ENCODE data around the gene MAP3K8. TPM values are rescaled to one million over a fixed set of nuclear protein-coding genes. Genes with fewer than 3 reads are reported as not detected.

Gene MAP3K8
- total RNA-seq, 1 donor from 2014 or later = 1.7 TPM

GRCh38 chr10:30510932-30511700 is 77.1 kb downstream of the MAP3K8 start:
- DNase-seq = no peak
- no peaks in the 10 kb centered on the region for H3K4me1 Mint-ChIP-seq (ENCODE audit: low read depth, unreplicated experiment)
- no peak overlapping the region for H3K4me3 Mint-ChIP-seq (ENCODE audit: unreplicated experiment)
- TF ChIP-seq, protein P1, sequence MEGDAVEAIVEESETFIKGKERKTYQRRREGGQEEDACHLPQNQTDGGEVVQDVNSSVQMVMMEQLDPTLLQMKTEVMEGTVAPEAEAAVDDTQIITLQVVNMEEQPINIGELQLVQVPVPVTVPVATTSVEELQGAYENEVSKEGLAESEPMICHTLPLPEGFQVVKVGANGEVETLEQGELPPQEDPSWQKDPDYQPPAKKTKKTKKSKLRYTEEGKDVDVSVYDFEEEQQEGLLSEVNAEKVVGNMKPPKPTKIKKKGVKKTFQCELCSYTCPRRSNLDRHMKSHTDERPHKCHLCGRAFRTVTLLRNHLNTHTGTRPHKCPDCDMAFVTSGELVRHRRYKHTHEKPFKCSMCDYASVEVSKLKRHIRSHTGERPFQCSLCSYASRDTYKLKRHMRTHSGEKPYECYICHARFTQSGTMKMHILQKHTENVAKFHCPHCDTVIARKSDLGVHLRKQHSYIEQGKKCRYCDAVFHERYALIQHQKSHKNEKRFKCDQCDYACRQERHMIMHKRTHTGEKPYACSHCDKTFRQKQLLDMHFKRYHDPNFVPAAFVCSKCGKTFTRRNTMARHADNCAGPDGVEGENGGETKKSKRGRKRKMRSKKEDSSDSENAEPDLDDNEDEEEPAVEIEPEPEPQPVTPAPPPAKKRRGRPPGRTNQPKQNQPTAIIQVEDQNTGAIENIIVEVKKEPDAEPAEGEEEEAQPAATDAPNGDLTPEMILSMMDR (IDR thresholded peaks at IDR 0.05; ENCODE audit: partially characterized antibody, unreplicated experiment) = no peak
- H3K9me3 Mint-ChIP-seq (ENCODE audit: unreplicated experiment) = no peaks in the 10 kb centered on the region
- no peak overlapping the region for H3K27ac Mint-ChIP-seq (ENCODE audit: unreplicated experiment)
- H3K27me3 Mint-ChIP-seq (ENCODE audit: unreplicated experiment) = peaks cover 1% of the 10 kb centered on the region
- no peaks in the 10 kb centered on the region for H3K36me3 Mint-ChIP-seq (ENCODE audit: unreplicated experiment)

Other genes starting within 250 kb of the MAP3K8 start
- 26.8 TPM for gene MTPAP, start 84.9 kb upstream of the MAP3K8 start, total RNA-seq (ENCODE audit: unreplicated experiment)
- not detected for gene LYZL2, start 195.6 kb downstream of the MAP3K8 start, total RNA-seq (ENCODE audit: unreplicated experiment)

Measured in glutamatergic neuron (in vitro differentiated cells).